ENCODE data around the gene CLTCL1.
"Not testable (repeated sequence)": the region's sequence is repeated elsewhere in the genome, so short reads cannot be mapped to it uniquely, and the experiment has no call there.

The CLTCL1 gene

GRCh38 chr22:19290400-19291217 is 910 bp downstream of the CLTCL1 start:
- DNase-seq, result no peak

- DNase-seq, result no peak
Observed at GRCh38 chr22:19289475-19290161, 1.9 kb downstream of the CLTCL1 start.

- DNase-seq, result no peak
Observed at GRCh38 chr22:19287889-19288288, 3.6 kb downstream of the CLTCL1 start.

- no peak for DNase-seq
Observed at GRCh38 chr22:19287076-19287707, 4.3 kb downstream of the CLTCL1 start.

GRCh38 chr22:19285831-19286230 is 5.7 kb downstream of the CLTCL1 start:
- DNase-seq, result no peak

- DNase-seq, result not testable (repeated sequence)
Observed at GRCh38 chr22:19279143-19279542, 12.4 kb downstream of the CLTCL1 start.

GRCh38 chr22:19277785-19278184 is 13.7 kb downstream of the CLTCL1 start:
- no peak for DNase-seq

DNA sequence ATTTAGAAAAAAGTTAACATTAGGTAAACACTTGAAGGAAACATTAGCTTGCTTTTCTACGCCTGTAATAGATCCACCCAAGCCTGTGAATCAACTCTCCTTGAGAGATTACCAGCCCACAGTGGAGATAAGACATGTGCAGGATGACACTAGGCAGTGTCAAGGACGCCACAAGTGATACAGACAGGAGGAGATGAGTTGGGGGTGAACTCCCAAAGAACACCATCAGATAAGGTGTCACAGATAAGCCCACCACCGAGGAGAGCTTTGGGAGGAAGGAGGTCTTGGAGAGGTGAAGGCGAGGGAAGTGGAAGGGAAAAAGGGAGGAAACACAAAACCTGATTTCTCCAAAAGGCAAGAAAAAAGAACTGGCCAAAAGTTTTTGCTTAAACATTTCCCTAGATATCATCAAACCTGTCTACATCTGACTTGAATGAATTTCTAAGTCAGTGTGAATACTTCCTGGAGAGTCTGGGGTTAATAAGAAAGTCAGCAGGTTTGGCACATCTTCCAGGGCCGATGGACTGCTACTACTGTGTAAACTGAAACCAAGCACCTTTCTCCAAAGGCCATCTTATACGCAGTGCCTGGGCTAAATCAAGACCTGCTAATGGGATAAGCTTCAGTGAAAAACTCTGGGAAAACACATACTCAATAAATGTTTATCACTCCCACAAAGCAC is 15.5 kb downstream of the CLTCL1 start:
- DNase-seq, result no peak

GRCh38 chr22:19275513-19275912 is 16.0 kb downstream of the CLTCL1 start:
- no peak for DNase-seq

DNA sequence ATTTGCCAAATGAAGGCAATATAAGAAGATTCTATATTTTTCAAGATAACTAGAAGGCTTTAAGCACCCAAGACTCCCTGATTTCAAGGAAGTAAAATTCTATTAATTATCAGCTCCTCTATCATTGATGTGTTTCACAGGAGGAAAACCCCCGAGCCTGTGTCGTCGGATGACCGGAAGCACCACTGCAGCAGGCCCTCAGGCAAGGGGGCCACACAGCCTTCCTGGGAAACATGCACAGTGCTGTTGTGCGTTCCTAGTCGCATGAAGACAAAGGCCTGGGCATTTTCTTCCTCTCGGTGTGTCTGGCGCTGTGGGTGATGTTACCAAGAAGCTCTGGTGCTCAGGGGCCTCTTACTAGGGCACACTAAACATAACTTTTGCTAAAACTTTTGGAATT is 16.4 kb downstream of the CLTCL1 start:
- DNase-seq, result no peak

DNA sequence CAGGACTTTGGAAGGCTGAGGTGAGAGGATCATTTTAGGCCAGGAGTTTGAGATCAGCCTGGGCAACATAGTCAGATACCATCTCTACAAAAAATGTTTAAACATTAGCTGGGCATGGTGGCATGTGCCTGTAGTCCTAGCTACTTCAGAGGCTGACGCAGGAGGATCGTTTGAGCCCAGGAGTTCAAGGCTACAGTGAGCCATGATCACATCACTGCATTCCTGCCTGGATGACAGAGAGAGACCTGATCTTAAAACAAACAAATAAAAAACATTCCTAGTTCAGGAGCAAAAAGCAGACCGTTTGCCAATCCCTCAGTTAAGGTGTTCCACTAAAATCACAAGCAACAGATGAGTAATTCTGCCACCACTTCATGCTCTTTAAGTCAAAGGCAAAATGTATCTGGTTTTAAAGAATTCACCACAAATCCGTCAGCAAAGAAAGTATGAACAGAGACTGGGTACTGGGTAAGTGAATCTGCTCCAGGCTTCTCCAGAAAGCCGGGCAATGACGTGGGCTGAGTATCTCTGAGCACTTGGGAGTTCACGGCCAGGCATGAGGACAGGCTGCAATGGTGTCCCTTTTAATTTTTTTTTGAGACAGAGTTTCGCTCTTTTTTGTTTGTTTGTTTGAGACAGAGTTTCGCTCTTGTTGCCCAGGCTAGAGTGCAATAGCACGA is 19.5 kb downstream of the CLTCL1 start:
- no peak for DNase-seq

DNA sequence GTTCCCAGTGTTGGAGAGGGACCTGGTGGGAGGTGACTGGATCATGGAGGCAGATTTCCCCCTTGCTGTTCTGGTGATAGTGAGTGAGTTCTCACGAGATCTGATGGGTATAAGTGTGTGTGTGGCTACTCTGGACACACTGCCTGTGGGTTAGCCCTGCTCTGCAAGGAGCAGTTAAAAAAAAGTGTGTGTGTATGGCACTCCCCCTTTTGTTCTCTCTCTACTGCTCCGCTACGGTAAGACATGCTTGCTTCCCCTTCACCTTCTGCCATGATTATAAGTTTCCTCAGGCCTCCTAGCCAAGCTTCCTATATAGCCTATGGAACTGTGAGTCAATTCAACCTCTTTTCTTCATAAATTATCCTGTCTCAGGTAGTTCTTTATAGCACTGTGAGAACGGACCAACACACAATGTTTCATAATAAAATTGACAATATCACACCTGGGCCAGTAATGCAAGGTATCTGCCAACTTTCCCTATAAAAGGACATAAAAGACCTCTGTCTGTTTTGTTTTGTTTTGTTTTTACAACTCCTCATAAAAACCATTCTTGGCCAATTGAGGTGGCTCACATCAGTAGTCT is 20.2 kb downstream of the CLTCL1 start:
- DNase-seq, result no peak

DNA sequence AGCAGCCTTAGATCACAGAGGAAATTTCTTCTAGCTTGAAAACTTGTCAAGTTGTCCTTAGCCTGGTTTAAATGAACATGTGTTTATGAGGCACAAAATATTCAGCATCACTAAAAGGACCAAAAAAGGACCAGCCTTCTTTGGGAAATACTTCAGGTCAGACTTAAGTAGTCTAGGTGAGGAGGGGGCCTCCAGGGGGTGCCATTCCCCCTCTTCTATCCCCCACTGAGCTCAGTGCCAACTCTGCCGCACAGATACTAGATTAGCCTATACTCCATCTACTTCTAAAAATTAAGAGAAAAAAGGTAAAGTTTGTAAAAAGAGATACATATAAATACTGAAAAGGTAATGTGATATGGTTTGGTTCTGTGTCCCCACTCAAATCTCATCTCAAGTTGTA is 20.6 kb downstream of the CLTCL1 start:
- DNase-seq, result no peak

GRCh38 chr22:19266547-19267086 is 24.9 kb downstream of the CLTCL1 start:
- no peak for DNase-seq

- DNase-seq, result no peak
Observed at GRCh38 chr22:19265779-19266178, 25.7 kb downstream of the CLTCL1 start.

DNA sequence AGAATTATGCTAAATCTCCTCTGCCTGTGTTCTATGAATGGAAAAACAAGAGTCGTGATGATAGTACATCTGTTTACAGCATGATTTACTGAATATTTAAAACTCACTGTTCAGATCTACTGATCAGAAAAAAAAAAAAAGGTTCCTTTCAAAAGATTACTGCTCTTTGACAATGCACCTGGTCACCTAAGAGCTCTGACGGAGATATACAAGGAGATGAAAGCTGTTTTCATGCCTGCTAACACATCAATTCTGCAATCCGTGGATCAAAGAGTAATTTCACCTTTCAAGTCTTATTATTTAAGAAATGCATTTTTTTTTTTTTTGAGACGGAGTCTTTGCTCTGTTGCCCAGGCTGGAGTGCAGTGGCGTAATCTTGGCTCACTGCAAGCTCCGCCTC is 30.7 kb downstream of the CLTCL1 start:
- DNase-seq, result no peak

DNA sequence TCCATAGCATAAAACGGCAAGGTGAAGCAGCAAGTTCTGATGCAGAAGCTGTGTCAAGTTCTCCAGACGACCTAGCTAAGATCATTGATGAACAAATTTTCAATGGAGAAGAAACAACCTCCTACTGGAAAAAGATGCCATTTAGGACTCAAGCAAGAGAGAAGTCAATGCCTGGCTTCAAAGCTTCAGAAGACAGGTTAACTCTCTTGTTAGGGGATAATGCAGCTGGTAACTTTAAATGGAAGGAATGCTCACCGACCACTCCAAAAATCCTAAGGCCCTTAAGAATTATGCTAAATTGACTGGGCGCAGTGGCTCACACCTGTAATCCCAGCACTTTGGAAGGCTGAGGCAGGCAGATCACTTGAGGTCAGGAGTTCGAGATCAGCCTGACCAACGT is 31.3 kb downstream of the CLTCL1 start:
- DNase-seq, result no peak

- DNase-seq, result not testable (repeated sequence)
Observed at GRCh38 chr22:19258968-19259288, 32.6 kb downstream of the CLTCL1 start.

DNA sequence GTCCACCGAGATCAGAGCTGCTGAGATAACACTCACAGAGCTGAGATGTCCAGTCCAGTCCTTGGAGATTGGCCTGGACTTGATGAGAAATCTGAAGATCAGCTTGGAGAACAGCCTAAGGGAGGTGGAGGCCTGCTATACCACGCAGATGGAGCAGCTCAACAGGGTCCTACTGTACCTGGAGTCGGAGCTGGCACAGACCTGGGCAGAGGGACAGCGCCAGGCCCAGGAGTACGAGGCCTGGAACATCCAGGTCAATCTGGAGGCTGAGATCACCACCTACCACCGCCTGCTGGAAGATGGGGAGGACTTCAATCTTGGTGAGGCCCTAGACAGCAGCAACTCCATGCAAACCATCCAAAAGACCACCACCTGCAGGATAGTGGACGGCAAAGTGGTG is 33.1 kb downstream of the CLTCL1 start:
- no peak for DNase-seq

DNA sequence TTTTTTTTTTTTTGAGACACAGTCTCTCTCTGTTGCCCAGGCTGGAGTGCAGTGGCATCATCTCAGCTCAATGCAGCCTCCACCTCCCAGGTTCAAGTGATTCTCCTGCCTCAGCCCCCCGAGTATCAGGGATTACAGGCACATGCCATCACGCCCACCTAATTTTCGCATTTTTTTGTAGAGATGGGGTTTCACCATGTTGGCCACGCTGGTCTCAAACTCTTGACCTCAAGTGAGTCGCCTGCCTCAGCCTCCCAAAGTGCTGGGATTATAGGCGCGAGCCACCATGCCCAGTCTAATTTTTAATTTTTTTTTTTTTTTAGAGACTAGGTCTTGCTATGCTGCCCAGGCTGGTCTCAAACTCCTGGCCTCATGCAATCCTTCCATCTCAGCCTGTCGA is 35.2 kb downstream of the CLTCL1 start:
- not testable (repeated sequence) for DNase-seq

DNA sequence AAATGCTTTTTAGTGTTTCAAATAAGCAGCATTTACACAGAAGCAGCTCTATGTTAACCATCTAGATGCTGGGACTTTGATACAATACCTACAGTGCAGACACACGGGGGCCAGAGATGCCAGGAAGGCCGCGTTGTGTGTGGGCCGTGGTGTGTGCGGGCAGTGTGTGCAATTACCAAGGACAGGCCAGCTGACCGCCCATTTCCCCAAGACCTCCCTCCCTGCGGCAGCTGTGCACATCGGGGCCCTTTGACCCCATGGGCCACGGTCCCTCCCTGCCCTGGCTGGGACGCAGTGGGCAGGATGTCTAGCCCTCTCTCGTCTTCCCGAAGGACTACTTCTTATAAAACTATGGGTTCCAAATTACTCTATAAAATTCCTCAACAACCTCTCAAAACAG is 38.4 kb downstream of the CLTCL1 start:
- DNase-seq, result no peak
